Left colon (tissue), 2 donors: ENCODE measurements around the gene CTF1. TPM values are rescaled to one million over a fixed set of nuclear protein-coding genes. Genes with fewer than 3 reads are reported as not detected.
"Not testable (repeated sequence)": the region's sequence is repeated elsewhere in the genome, so short reads cannot be mapped to it uniquely, and the experiment has no call there.

ENCODE experiments used
- ATAC-seq: fragments of 200-7000 bp; cut with Tn5 transposase; one replicate; pipeline ENCODE4 v1.9.1; 2020; ENCODE audit warnings: mild to moderate bottlenecking, moderate library complexity
- DNase-seq, 2 donors: peaks; one replicate each; pipeline ENCODE4 v3.0.0-alpha.2; 2020
- intact Hi-C, 2 donors: fragments of 100-400 bp; cut with DNase I in 1 of 2; cut with micrococcal nuclease in 1 of 2; formaldehyde crosslinking; loops; one replicate each; pipeline versions ENCODE4 v1.11.2 to v1.14.0; 2022; cut with DNase I, micrococcal nuclease
- long read RNA-seq: library from polyadenylated mRNA; unstranded; transcript quantifications from one replicate; pipeline ENCODE4 v2.0.0, GENCODE V29; 2021
- total RNA-seq, 2 donors: library from RNA; stranded (reverse); fragmentation: NEBNext Ultra II Directional; extraction: Animal tissue kit (Norgen Biotek cat#: 25700); gene quantifications; one replicate each; pipeline ENCODE4 v1.2.1, GENCODE V29; 2021
- donor health status: DM: no; HTN: no; CAD: no.
- donor health status: DM: yes; HTN: yes; CAD: no.

The CTF1 gene
- total RNA-seq, result 1 to 10 TPM in 1 of 2 donors, under 1 TPM in 1; 0.24 to 1.7 TPM
- long read RNA-seq, result 0 reads

- DNase-seq, result peak; percentile 60 to 68
- no peak for ATAC-seq
- intact Hi-C loops, result no loop called here
Measured at GRCh38 chr16:30896261-30896888, at the start of gene CTF1. Gene CTF1 (plus strand): TSS chr16:30896614. CDS start chr16:30896644, 30 bp downstream.

GRCh38 chr16:30846649-30847402, 49.6 kb upstream of the CTF1 start:
- intact Hi-C loops, result loop anchor here (5.0 to 10.0 kb wide), 2 partner anchors 55 to 68 kb away; no protein-coding TSS in a partner anchor
- no peak for ATAC-seq
- no peak for DNase-seq

- ATAC-seq, result no peak
- intact Hi-C loops, result no loop called here
Measured at GRCh38 chr16:30850246-30850645, 46.2 kb upstream of the CTF1 start.

GRCh38 chr16:30853758-30854157, 42.7 kb upstream of the CTF1 start:
- DNase-seq (no peak), ATAC-seq (no peak)
- intact Hi-C loops, result no loop called here

More at GRCh38 chr16:30850246-30850645, 46.2 kb upstream of the CTF1 start:
- no peak for DNase-seq

GRCh38 chr16:30858111-30858495, 38.3 kb upstream of the CTF1 start:
- no peak for DNase-seq
- intact Hi-C loops, result no loop called here
- ATAC-seq, result no peak

GRCh38 chr16:30858829-30859423, 37.5 kb upstream of the CTF1 start:
- ATAC-seq, result no peak
- no peak for DNase-seq
- intact Hi-C loops, result no loop called here

- DNase-seq, intact Hi-C loops, ATAC-seq: not testable (repeated sequence)
Measured at GRCh38 chr16:30860729-30861128, 35.7 kb upstream of the CTF1 start.

GRCh38 chr16:30863178-30863577, 33.2 kb upstream of the CTF1 start:
- ATAC-seq, DNase-seq, intact Hi-C loops: not testable (repeated sequence)

- intact Hi-C loops, result no loop called here
- ATAC-seq (peak; percentile 44), DNase-seq (no peak)
Measured at GRCh38 chr16:30866031-30866430, 30.4 kb upstream of the CTF1 start.

- DNase-seq (no peak), ATAC-seq (peak; percentile 66)
- intact Hi-C loops, result no loop called here
Measured at GRCh38 chr16:30867747-30868146, 28.7 kb upstream of the CTF1 start.

GRCh38 chr16:30870904-30871303, 25.5 kb upstream of the CTF1 start:
- ATAC-seq, result no peak
- DNase-seq, result no peak
- intact Hi-C loops, result no loop called here

GRCh38 chr16:30874244-30874820, 22.1 kb upstream of the CTF1 start:
- intact Hi-C loops, result no loop called here
- ATAC-seq, result no peak
- DNase-seq, result peak in 1 of 2 donors; percentile 32

- intact Hi-C loops, result no loop called here
- peak; percentile 91 to 95 for DNase-seq
- ATAC-seq, result peak; percentile 92
Measured at GRCh38 chr16:30874821-30875717, 21.3 kb upstream of the CTF1 start.

- DNase-seq, result peak in 1 of 2 donors; percentile 47
- intact Hi-C loops, result no loop called here
- ATAC-seq, result peak; percentile 38
Measured at GRCh38 chr16:30875871-30876801, 20.3 kb upstream of the CTF1 start.

GRCh38 chr16:30876867-30877266, 19.5 kb upstream of the CTF1 start:
- DNase-seq (peak in 1 of 2 donors; percentile 11), ATAC-seq (no peak)
- intact Hi-C loops, result no loop called here

- intact Hi-C loops, result no loop called here
- ATAC-seq, result peak; percentile 73
- peak in 1 of 2 donors; percentile 33 for DNase-seq
Measured at GRCh38 chr16:30882429-30883310, 13.7 kb upstream of the CTF1 start.

GRCh38 chr16:30884760-30885159, 11.7 kb upstream of the CTF1 start:
- DNase-seq (no peak), ATAC-seq (no peak)
- intact Hi-C loops, result no loop called here
